ENCODE results near the gene ATP6V1F.

DNA sequence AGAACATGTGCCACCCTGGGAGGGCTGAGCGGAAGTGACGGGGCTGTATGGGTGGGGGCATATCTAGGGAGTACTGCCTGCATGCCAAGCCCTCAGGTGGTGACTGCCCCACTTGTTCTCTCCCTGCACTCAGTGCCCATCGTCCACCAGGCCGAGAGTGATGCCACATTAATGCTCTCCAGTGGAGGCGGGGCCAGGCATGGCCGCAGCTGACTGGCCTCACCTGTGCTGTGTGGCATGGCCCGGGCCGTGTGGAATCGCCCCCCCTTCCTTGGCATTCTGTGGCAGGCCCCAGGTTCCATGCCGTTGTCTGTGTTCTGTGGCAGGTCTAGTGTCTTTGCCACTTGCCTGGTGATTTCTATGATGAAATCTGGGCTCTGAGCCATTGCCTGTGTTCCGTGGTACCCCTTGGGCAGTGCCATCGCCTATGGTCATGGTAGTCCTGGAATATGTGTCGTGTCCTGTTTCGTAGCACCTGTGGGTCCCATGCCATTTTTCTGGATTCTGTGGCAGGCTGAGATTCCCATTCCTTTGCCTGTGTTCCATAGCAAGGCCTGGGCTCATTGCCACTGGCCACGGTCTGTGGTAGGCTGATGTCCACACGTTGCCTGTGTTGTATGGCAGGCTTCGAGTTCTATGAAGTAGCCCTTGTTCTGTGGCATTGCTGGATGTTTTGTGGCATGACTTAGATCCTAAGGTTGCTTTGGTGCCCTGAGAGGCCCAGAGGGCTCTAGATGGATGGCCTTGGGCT lies 23.5 kb upstream of the ATP6V1F start:
- TF ChIP-seq GATA2 (IDR thresholded peaks at IDR 0.05; ENCODE audit: low read depth, low read length) (no peak), GATA3 (IDR thresholded peaks at IDR 0.05; ENCODE audit: low read depth, low read length) (no peak)

Data from SH-SY5Y (cell line).